Hematopoietic multipotent progenitor cell treated with erythropoietin and hydrocortisone succinate and interleukin-3 and kit ligand, for 8 days (in vitro differentiated cells): ENCODE data around the gene SLC9A8.
"Not testable (repeated sequence)": the region's sequence is repeated elsewhere in the genome, so short reads cannot be mapped to it uniquely, and the experiment has no call there.

ENCODE experiments used
- DNase-seq: peaks from one replicate; pipeline ENCODE4 v3.0.0-alpha.2; 2015

SLC9A8 gene

DNA sequence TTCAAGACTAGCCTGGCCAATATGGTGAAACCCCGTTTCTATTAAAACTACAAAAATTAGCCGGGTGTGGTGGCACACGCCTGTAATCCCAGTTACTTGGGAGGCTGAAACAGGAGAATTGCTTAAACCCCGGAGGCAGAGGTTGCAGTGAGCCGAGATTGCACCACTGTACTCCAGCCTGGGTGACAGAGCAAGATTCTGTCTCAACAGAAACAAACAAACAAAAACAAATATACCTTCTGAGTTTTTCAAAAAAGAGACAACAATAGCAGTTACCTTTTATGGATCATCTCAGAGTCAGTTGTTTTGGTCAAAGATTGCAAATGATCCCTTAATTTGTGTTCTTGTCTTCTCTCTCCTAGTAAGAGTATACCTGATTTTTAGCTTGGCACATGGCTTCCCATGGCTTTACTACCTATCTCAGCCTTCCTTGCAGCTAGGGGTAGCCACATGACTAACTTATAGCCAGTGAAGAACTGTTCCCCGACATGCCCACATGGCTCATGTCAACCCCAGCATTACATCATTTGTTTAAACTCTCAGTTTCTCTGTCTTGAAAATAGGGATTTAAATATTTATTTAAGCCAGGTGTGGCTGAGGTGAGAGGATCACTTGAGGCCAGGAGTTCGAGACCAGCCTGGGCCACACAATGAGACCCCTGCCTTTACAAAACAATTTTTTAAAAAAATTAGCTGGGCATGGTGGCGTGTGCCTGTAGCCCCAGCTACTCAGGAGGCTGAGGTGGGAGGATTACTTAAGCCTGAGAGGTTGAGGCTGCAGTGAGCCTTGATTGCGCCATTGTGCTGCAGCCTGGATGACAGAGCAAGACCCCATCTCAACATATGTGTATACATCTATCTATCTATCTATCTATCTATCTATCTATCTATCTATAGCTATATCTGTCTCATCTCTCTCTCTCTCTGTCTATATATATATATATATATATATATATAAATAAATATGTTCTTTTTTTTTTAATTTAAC lies 25.0 kb upstream of the SLC9A8 start:
- DNase-seq: no peak

DNA sequence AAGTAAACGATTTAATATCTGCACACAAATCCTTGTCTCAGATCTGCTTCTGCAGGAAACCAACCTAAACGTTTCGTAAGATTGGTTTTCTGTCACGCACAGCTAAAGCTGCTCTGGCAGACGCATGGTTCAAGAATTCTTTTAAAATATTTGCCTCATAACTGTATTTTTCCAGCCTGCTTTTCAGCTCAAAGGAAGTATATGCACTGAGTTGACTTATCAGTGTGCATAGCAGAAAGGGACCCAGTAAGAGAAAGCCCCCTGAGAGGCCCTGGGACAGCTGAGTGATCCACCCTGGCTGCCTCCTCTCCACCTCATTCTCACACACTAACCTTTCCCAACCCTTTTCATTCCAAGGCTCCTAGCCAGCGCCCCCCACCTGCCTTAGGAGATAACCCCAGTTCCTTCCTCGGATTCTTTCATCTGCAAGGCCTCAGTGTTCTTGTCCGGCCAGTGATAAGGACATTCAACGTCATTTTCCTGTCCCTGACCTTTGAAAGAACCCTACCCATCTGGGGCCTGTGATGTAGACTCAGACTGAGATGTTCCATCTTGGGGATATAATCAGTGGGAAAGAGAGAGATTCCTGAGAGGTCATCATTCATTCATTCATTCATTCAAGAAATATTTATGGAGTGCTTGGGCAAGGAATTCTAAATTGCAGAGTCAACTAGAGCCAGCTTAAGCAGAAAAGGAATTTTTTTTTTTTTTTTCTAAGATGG lies 22.4 kb upstream of the SLC9A8 start:
- peak; percentile 52 for DNase-seq

DNA sequence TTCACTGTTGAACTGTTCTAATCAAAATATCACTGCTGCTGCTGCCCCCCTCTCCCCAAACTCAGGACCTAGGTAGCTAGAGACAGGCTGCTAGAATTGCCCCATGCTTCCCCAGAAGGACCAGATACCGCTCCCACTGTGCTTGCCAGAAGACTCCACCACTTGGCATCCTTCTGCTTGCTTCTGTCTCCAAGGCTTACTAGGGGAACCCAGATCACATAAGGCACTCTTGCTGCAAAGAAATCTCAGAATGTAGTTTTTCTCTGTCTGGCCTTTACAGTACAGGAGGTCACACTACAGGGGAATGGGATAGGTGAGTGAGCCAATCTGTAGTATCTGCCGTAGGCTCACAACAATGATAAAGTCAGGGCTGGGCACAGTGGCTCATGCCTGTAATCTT lies 21.5 kb upstream of the SLC9A8 start:
- no peak for DNase-seq

DNA sequence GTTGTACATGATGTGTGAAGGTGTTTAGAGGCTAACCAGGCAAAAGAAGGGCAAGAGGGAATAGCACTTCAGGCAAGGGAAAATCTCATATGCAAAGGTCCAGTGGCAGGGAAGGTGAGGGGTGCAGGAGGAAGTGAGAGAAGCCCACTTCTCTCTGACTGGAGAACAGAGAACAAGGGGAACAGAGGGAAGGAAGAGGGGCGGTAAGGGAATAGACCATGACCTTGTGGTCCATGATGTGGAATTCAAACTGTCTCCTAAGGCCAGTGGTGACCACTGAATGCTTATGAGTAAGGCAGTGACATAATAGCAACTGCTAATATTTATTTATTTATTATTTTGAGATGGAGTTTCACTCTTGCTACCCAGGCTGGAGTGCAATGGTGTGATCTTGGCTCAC lies 20.6 kb upstream of the SLC9A8 start:
- DNase-seq: no peak

DNA sequence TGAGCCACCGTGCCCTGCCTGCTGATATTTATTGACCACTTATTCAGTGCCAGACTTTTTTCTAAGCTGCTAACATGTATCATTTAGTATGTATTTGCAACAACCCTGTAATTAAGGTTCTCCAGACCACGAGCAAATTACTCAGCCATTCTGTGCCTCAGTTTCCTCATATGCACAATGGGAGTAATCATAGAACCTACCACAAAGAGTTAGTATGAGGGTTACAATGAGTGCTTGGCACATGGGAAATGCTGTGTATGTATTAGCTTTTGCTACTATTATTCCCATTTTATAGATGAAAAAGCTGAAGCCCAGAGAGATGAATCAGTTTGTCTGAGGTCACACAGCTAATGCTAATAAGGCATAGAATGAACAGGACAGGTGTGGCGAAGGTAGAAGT lies 20.0 kb upstream of the SLC9A8 start:
- no peak for DNase-seq

DNA sequence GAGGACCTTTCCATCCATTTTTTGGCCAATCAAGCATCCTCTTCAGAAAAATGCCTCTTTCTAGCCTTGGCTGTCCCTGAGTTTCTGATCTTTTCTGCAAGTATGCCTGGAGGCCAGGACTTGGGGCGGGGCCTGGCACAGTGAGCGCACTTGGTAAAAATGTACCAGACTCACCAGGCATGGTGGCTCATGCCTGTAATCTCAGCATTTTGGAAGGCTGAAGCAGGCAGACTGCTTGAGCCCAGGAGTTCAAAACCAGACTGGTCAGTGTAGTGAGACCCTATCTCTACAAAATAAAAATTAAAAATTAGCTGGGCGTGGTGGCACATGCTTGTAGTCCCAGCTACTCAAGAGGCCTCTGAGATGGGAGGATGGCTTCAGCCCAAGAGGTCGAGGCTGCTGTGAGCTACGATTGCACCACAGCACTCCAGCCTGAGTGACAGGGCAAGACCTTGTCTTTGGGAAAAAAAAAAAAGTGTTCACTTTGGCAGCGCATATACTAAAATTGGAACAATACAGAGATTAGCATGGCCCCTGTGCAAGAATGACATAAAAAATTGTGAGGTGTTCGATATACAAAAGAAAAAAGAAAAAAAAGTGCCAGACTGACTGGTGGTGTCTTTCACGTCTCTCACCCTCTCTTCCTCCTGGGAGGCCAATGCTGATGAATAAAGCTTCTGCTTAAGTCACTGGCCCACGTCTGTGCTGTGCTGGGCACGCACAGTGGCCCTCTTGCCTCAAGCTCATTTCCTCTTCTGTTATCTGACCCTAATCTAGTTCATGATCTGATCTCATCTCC lies 18.1 kb upstream of the SLC9A8 start:
- DNase-seq: peak; percentile 28

DNA sequence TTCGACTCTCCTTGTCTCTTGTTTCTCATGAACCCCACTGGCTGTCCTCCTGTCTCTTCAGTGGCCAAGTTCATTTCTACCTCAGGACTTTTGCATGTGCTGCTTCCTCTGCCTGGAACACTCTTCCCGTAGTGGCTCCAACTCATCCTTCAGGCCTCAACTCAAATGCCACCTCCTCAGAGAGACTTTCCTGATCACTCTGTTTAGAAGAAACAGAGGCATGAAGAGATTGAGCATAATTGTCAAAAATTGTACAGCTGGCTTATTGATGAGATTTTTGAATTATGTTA lies 17.5 kb upstream of the SLC9A8 start:
- DNase-seq: no peak

DNA sequence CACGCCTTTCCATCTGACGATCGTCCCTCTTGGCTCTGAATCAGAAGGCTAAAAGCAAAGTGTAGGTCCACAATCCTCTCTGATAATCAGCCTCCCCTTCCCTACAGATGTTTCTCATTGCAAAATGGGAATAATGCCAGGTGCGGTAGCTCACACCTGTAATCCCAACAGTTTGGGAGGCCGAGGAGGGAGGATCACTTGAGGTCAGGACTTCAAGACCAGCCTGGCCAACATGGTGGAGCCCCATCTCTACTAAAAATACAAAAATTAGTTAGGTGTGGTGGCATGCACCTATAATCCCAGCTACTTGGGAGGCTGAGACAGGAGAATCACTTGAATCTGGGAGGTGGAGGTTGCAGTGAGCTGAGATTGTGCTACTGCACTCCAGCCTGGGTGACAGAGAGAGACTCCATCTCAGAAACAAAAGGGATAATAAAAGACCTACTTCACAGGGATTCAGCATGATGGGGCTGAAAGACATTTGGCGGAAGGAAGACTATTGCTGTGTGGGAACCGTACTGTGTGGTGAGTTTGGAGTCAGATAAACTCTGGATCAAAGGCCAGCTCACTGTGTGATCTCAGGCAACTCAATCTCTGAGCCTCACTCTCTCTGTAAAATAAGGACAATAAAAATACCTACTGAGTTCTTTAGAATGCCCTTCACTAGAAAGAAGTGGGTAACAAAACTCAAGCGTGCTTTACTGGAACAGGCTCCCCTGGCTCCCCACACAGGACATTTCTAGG lies 15.9 kb upstream of the SLC9A8 start:
- no peak for DNase-seq

DNA sequence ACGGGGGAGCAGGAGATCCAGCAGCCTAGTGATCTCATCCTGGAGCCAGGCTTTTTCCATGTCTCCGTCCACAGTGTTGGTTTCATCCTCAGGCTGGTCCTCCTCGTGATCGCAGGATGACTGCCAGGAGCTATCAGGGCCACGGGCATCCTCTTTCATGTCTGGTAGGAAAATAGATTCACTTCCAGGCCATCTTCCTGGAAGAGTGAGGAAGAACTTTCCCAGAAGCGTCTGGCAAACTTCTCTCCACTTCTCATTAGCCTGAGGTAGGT lies 15.3 kb upstream of the SLC9A8 start:
- no peak for DNase-seq

DNA sequence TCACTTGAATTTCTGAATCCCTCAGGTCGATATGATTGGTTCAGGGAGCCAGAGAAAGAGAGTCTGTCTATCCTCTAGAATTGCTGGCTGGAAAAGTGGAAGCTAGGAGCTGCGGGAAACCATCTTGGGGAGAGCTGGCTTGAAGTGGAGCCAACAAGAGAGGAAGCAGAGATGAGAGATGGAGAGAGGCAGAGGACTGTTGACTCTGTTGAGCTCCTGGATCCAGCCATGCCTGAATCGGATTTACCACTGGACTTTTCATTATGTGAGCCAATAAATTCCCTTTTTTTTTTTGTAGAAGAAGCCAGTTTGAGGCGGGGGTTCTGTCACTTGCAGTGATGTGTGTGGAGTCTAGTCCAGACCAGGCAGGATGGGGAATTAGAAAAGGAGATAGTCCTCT lies 13.9 kb upstream of the SLC9A8 start:
- no peak for DNase-seq

DNA sequence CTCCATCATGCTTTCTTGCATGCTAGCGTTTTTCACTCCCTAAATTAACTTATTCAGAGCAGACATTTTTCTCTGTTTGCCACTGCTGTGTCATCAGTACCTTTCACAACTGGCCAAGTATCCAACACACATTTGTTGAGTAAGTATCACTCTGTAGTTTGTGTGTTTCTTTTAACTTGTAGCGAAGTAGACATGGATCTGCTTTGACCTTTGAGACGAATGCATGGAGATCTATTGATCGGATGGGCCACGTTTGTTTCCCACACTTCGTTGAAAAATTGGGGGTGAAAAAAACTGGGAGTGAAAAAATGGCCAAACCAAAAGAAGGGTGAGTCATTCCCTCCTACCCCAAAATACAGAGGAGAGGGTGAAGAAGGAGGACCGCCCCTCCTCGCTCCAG lies 12.9 kb upstream of the SLC9A8 start:
- DNase-seq: no peak

DNA sequence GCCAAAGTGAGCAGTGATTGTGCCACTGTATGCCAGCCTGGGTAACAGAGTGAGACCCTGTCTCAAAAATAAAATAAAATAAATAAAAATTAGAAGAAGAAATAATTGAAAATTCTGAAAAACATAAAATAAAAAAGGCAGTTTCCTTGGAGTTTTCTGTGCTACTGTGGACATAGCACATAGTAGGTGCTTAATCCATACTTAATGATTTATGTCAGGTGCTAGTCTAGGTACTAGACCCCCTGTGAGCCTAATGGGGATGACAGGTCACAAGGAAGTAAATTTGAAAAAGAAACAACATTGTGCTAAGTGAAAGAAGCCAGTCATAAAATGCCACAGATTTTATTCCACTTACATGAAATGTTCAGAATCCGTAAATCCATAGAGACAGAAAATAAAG lies 9.2 kb upstream of the SLC9A8 start:
- no peak for DNase-seq

DNA sequence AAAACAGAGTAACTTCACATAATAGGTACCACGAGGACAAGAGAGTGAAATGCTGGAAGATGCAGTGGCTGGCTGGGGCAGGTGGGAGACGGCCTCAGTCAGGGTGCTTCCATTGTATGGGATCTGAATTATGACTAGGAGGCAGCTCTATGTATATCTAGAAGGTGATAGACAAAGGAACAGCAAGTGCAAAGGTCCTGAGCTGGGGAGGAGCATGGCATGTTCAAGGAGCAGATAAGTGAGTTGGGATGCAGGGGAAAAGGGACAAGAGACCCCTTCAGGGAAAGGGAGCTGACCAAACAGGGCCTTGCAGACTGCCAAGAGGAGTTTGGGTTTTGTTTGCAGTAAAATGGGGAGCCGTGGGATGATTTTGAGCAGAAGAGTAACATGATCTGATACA lies 8.3 kb upstream of the SLC9A8 start:
- DNase-seq: no peak

DNA sequence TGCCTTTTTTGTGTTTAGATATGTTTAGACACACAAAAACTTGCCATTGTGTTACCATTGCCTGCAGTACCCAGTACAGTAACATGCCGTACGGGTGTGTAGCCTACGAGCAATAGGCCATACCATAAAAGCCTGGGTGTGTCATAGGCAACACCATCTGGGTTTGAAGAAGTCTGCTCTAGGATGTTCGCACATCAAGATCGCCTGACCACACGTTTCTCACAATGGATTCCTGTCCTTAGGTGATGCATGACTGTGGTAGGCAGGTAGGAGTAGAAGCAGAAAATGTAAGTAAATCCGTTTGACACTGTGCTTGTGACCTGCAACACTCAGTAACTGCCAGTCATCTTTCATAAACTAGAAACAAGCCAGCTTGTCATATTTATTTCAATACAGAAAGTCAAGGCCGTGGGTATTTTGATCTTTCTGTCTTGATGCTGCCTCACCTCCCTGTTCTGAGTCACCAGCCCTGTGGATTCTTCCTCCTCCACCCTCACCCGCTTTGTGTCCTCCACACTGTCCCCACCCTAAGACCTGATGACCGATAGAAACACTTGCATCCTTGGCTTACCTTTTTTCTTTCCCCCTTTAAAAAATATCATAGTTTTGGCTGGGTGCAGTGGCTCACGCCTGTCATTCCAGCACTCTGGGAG lies 7.3 kb upstream of the SLC9A8 start:
- not testable (repeated sequence) for DNase-seq

DNA sequence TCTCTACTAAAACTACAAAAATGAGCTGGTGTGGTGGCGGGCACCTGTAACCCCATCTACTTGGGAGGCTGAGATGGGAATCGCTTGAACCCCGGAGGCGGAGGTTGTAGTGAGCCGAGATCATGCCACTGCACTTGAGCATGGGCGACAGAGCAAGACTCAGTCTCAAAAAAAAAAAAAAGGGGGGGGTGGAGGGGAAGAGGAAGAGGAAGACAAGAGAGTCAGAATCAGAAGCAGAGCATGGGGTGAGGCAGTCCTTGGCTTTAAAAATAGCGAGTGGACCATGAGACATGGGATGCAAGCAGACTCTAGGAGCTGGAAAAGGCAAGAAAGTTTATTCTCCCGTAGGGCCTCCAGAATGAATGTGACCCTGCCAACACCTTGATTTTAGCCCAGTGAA lies 3.9 kb upstream of the SLC9A8 start:
- no peak for DNase-seq

DNA sequence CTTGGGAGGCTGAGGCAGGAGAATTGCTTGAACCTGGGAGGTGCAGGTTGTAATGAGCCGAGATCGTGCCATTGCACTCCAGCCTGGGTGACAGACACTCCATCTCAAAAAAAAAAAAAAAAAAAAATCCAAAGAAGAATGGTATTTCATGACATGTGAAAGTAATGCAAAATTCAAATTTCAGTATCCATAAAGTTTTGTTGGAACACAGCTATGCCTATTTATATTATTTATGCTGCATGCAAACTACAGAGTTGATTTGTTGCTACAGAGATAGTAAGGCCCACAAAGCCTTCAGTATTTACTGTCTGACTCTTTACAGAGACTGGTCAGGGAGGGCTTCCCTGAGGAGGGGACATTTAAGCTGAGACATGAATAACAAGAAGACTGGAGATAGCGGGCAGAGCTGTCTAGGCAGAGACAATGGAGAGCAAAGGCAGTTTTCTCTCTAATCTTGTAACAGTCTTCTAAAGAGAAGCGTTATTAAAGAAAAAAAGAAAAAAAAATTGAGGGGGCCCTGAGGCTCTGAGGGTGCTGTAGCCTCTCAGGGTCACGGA lies 2.7 kb upstream of the SLC9A8 start:
- no peak for DNase-seq

DNA sequence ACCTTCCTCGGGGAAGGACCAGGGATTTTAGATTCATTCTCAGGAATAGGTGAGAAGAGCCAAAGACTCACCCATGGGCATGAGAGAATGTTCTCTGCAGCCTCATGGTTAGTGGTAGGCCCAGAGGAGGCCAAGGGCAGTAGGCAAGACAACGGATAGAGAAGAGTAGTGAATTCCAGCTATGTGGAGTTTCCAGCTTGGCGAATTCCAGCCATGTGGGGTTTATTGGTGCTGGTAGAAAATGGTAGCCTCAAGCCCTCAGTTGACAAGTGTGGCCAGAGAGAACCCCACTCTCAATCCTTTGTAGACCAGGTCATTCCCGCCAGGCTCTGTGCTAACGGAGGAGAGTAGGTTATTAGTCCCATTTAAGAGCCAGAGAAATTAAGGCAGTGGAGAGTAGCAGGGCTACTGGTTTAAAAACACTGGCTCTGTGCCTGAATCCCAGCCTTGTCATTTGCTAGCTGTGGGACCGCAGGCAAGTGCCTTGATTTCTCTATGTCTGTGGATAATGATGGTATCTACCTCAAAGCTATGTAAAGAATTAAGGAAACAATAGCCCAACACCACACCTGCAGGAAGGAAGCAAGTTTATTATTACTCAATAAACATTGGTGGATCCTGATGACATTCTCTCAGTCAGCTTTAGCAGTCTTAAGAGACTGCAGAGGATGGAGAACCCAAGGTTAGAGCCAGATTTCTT lies 2.0 kb upstream of the SLC9A8 start:
- DNase-seq: no peak

DNA sequence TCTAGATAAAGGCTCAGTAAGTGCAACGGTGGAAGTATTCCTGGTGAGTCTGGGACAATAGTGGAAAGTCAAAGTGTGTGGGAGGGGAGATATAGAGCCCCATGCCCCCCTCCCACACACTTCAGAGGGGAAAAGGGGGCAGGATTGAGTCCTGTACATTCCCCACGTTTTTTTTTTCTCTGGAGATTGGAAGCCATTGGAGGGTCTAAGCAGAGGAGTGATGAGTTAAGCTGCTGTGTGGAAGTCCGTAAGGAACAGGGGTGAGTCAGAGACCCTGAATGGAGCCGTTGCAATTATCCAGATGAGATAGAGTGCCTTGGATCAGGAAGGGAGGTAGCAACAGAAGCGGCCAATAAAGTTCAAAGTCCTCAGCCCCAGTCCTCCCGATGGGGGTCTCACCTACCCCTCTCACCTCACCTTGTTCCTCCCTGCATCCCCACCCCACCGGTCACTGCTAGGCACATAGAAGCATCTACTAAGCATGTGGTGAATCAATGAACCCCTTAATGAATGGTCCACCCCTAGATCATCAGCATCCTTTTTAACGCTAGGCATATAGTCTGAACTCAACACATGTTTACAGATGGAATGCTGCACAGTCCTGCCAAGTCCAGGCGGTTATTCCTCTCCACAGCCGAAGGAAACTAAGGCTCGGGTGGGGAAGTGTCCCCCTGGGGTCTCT lies 662 bp upstream of the SLC9A8 start:
- DNase-seq: no peak

DNA sequence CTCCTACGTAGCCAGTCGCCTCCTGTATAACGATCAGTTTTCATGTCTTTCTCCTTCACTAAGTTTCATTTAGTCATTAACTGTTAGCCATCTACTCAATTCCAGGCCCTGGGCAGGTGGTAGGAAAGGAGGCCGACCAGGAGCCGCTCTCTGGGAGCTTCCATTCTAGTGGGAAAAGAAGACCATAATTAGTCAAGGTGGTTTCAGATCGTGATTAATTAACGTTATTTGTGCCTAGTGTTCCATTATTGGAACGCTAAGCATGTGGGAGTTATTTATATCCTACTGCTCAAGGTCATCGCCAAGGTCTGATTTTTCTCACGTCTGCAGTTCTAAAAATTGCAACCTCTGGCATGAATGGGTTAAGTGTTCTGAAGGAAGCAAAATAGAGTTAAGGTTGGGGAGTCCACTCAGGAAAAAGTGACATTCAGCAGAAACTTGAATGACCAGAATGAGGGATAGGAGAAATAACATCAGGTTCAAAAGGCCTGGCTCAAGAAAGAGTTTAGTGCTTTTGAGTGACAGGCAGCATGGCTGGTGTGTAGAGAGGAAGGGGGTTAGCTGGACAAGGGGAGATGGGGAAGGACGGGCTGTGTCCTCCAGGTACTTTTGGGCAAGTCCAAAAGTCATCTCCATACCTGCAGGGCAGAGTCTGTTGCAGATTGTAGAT lies 812 bp downstream of the SLC9A8 start:
- no peak for DNase-seq

DNA sequence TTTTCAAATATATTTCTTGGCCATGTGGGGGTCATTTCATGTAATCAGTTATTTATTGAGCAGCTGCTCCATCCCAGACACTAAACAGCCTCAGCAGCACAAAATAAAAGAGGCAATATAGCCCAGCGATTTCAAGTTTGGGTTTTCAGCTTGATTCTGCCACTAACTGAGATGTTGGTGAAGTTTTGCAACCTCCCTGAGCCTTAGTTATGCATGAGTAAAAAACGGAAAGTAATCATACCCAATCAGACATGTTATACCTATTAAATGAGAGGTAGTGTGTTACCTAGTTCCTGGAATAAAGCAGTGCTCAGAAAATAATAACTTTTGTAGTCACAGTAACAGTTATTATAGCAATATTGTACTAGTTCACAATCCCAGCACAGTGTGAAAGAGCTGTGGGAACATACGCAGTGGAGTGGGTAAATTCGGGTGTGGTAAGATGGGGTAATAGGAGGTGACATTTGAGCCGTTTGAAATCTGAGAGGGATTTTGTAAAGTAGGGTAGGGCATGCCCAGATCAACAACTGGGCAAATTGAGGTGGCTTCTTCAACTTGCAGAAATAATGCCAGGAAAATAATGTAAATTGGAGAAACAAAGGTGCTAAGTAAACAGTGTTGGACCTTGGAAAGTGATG lies 1.5 kb downstream of the SLC9A8 start:
- no peak for DNase-seq
